ENCODE measurements around the gene FBXL7. TPM values are rescaled to one million over a fixed set of nuclear protein-coding genes. Genes with fewer than 3 reads are reported as not detected.

Gene FBXL7
- total RNA-seq, 2 experiments from 2014 or later, result not detected

- Histone ChIP-seq H3K27ac (ENCODE audit: low read depth, low read length, poor library complexity, severe bottlenecking) (no peak overlapping the region), H2AFZ (ENCODE audit: low read length) (no peak overlapping the region), H3K79me2 (ENCODE audit: insufficient read depth, low read depth, low read length) (no peaks in the 10 kb centered on the region), H4K20me1 (ENCODE audit: insufficient read depth, low read length) (no peaks in the 10 kb centered on the region), H3K4me1 (ENCODE audit: insufficient read depth, low read length, poor library complexity, severe bottlenecking) (no peaks in the 10 kb centered on the region), H3K9me3 (ENCODE audit: low read length) (no peaks in the 10 kb centered on the region), H3K9me2 (ENCODE audit: insufficient read depth, low read length) (no peaks in the 10 kb centered on the region), H3K36me3 (ENCODE audit: insufficient read depth, low read length) (no peaks in the 10 kb centered on the region), H3K4me2 (ENCODE audit: low read length) (no peak overlapping the region), H3K4me3 (ENCODE audit: low read depth, low read length, poor library complexity, severe bottlenecking) (no peak overlapping the region)
- CTCF ChIA-PET (ENCODE audit: unreplicated experiment), result no interaction called here
- no peak for DNase-seq (ENCODE audit: low spot score)
- intact Hi-C loops (cut with micrococcal nuclease; ENCODE audit: unreplicated experiment), result no loop called here
- TF ChIP-seq EZH2phosphoT487 (IDR thresholded peaks at IDR 0.05; ENCODE audit: borderline replicate concordance, low read depth, low read length), result no peak
- POLR2A ChIA-PET, result no interaction called here
- BruUV-seq (replicated peaks), result no TSS peak
These were observed 60.4 kb downstream of the FBXL7 start for GRCh38 chr5:15560421-15560820.

GRCh38 chr5:15564523-15564922, 64.5 kb downstream of the FBXL7 start:
- ChIA-PET CTCF (ENCODE audit: unreplicated experiment) (no interaction called here), POLR2A (interaction anchor here (1.1 kb wide), 1 partner anchor 13 kb away, joined by 4 read pairs; no protein-coding TSS in a partner anchor)
- Histone ChIP-seq H2AFZ (ENCODE audit: low read length) (no peak overlapping the region), H3K36me3 (ENCODE audit: insufficient read depth, low read length) (no peaks in the 10 kb centered on the region), H3K9me3 (ENCODE audit: low read length) (no peaks in the 10 kb centered on the region), H3K4me1 (ENCODE audit: insufficient read depth, low read length, poor library complexity, severe bottlenecking) (no peaks in the 10 kb centered on the region), H3K79me2 (ENCODE audit: insufficient read depth, low read depth, low read length) (no peaks in the 10 kb centered on the region), H3K9me2 (ENCODE audit: insufficient read depth, low read length) (no peaks in the 10 kb centered on the region), H3K27ac (ENCODE audit: low read depth, low read length, poor library complexity, severe bottlenecking) (no peak overlapping the region), H3K4me2 (ENCODE audit: low read length) (no peak overlapping the region), H3K4me3 (ENCODE audit: low read depth, low read length, poor library complexity, severe bottlenecking) (no peak overlapping the region), H4K20me1 (ENCODE audit: insufficient read depth, low read length) (no peaks in the 10 kb centered on the region)
- DNase-seq (ENCODE audit: low spot score), result no peak
- intact Hi-C loops (cut with micrococcal nuclease; ENCODE audit: unreplicated experiment), result no loop called here
- no peak for TF ChIP-seq CTCF (conservative IDR thresholded peaks at IDR 0.05; ENCODE audit: low read length)
- TF ChIP-seq EZH2phosphoT487 (IDR thresholded peaks at IDR 0.05; ENCODE audit: borderline replicate concordance, low read depth, low read length), result no peak
- no TSS peak for BruUV-seq (replicated peaks)

GRCh38 chr5:15564957-15565356, 65.0 kb downstream of the FBXL7 start:
- intact Hi-C loops (cut with micrococcal nuclease; ENCODE audit: unreplicated experiment), result no loop called here
- Histone ChIP-seq H4K20me1 (ENCODE audit: insufficient read depth, low read length) (no peaks in the 10 kb centered on the region), H3K79me2 (ENCODE audit: insufficient read depth, low read depth, low read length) (no peaks in the 10 kb centered on the region), H3K4me2 (ENCODE audit: low read length) (no peak overlapping the region), H3K4me1 (ENCODE audit: insufficient read depth, low read length, poor library complexity, severe bottlenecking) (no peaks in the 10 kb centered on the region), H3K27ac (ENCODE audit: low read depth, low read length, poor library complexity, severe bottlenecking) (no peak overlapping the region), H3K4me3 (ENCODE audit: low read depth, low read length, poor library complexity, severe bottlenecking) (no peak overlapping the region), H3K36me3 (ENCODE audit: insufficient read depth, low read length) (no peaks in the 10 kb centered on the region), H2AFZ (ENCODE audit: low read length) (no peak overlapping the region), H3K9me3 (ENCODE audit: low read length) (no peaks in the 10 kb centered on the region), H3K9me2 (ENCODE audit: insufficient read depth, low read length) (no peaks in the 10 kb centered on the region)
- CTCF ChIA-PET (ENCODE audit: unreplicated experiment), result no interaction called here
- POLR2A ChIA-PET, result interaction anchor here (1.1 kb wide), 1 partner anchor 12 kb away, joined by 4 read pairs; no protein-coding TSS in a partner anchor
- TF ChIP-seq EZH2phosphoT487 (IDR thresholded peaks at IDR 0.05; ENCODE audit: borderline replicate concordance, low read depth, low read length), result no peak
- TF ChIP-seq CTCF (conservative IDR thresholded peaks at IDR 0.05; ENCODE audit: low read length), result no peak
- no peak for DNase-seq (ENCODE audit: low spot score)
- BruUV-seq (replicated peaks), result no TSS peak
